ENCODE results near the gene COL5A2. TPM values are rescaled to one million over a fixed set of nuclear protein-coding genes. Genes with fewer than 3 reads are reported as not detected.

The COL5A2 gene
- total RNA-seq, 1 donor from 2014 or later, result 459 TPM

GRCh38 chr2:189147989-189148388 lies 31.6 kb downstream of the COL5A2 start:
- H3K9me3 Mint-ChIP-seq, result peaks cover 11% of the 10 kb centered on the region
- peak overlapping the region; percentile 13 for H3K27ac Mint-ChIP-seq
- no peak overlapping the region for H3K4me3 Mint-ChIP-seq
- no peak for DNase-seq (ENCODE audit: low spot score in 2 of 2, unreplicated experiment in 2 of 2)
- peaks cover 4% of the 10 kb centered on the region for H3K36me3 Mint-ChIP-seq
- TF ChIP-seq CTCF (IDR thresholded peaks at IDR 0.05; ENCODE audit: unreplicated experiment), result no peak
- peaks cover 52% of the 10 kb centered on the region for H3K4me1 Mint-ChIP-seq
- H3K27me3 Mint-ChIP-seq (ENCODE audit: low read depth), result no peaks in the 10 kb centered on the region

GRCh38 chr2:189147361-189147760 lies 32.2 kb downstream of the COL5A2 start:
- no peak for DNase-seq (ENCODE audit: low spot score in 2 of 2, unreplicated experiment in 2 of 2)
- no peak for TF ChIP-seq CTCF (IDR thresholded peaks at IDR 0.05; ENCODE audit: unreplicated experiment)
- peaks cover 11% of the 10 kb centered on the region for H3K9me3 Mint-ChIP-seq
- no peaks in the 10 kb centered on the region for H3K27me3 Mint-ChIP-seq (ENCODE audit: low read depth)
- no peak overlapping the region for H3K27ac Mint-ChIP-seq
- peaks cover 51% of the 10 kb centered on the region for H3K4me1 Mint-ChIP-seq
- peaks cover 4% of the 10 kb centered on the region for H3K36me3 Mint-ChIP-seq
- no peak overlapping the region for H3K4me3 Mint-ChIP-seq

- peak overlapping the region; percentile 12 for H3K27ac Mint-ChIP-seq
- no peak for DNase-seq (ENCODE audit: low spot score in 2 of 2, unreplicated experiment in 2 of 2)
- peaks cover 44% of the 10 kb centered on the region for H3K4me1 Mint-ChIP-seq
- no peak for TF ChIP-seq CTCF (IDR thresholded peaks at IDR 0.05; ENCODE audit: unreplicated experiment)
- H3K36me3 Mint-ChIP-seq, result peaks cover 4% of the 10 kb centered on the region
- H3K27me3 Mint-ChIP-seq (ENCODE audit: low read depth), result no peaks in the 10 kb centered on the region
- H3K4me3 Mint-ChIP-seq, result no peak overlapping the region
- peaks cover 11% of the 10 kb centered on the region for H3K9me3 Mint-ChIP-seq
Measured at GRCh38 chr2:189146553-189146952, 33.0 kb downstream of the COL5A2 start.

GRCh38 chr2:189144700-189145211 lies 34.8 kb downstream of the COL5A2 start:
- H3K27ac Mint-ChIP-seq, result peak overlapping the region; percentile 69
- peaks cover 4% of the 10 kb centered on the region for H3K36me3 Mint-ChIP-seq
- DNase-seq (ENCODE audit: low spot score in 2 of 2, unreplicated experiment in 2 of 2), result no peak
- no peaks in the 10 kb centered on the region for H3K27me3 Mint-ChIP-seq (ENCODE audit: low read depth)
- peaks cover 36% of the 10 kb centered on the region for H3K4me1 Mint-ChIP-seq
- H3K4me3 Mint-ChIP-seq, result no peak overlapping the region
- TF ChIP-seq CTCF (IDR thresholded peaks at IDR 0.05; ENCODE audit: unreplicated experiment), result no peak
- peaks cover 11% of the 10 kb centered on the region for H3K9me3 Mint-ChIP-seq

GRCh38 chr2:189143925-189144324 lies 35.6 kb downstream of the COL5A2 start:
- Mint-ChIP-seq H3K27ac (peak overlapping the region; percentile 93), H3K36me3 (peaks cover 8% of the 10 kb centered on the region), H3K9me3 (peaks cover 11% of the 10 kb centered on the region), H3K27me3 (ENCODE audit: low read depth) (no peaks in the 10 kb centered on the region), H3K4me1 (peaks cover 39% of the 10 kb centered on the region), H3K4me3 (peak overlapping the region; percentile 15)
- no peak for TF ChIP-seq CTCF (IDR thresholded peaks at IDR 0.05; ENCODE audit: unreplicated experiment)
- DNase-seq (ENCODE audit: low spot score in 2 of 2, unreplicated experiment in 2 of 2), result no peak

Measured in mesothelial cell of epicardium (in vitro differentiated cells).